Stimulated activated memory B cell treated with anti-CD40 and anti-IgM and Interleukin-4, amounts not matched to agents 10 μg/mL and 1 μg/mL and 100 μg/mL, for 72 hours (primary cell): ENCODE data around the gene KCNF1.

Source experiments
- ATAC-seq: fragments of 150-1000 bp; cut with Tn5 transposase; 2 replicates; pipeline ENCODE4 v1.10.0; 2021
- H3K27ac Mint-ChIP-seq: one replicate; pipeline ENCODE4 v1.8.0; 2022; ENCODE audit warnings: mild to moderate bottlenecking, mixed read lengths
- H3K27me3 Mint-ChIP-seq: one replicate; pipeline ENCODE4 v1.8.0; 2022; ENCODE audit warnings: mixed read lengths
- H3K36me3 Mint-ChIP-seq: one replicate; pipeline ENCODE4 v1.8.0; 2022; ENCODE audit warnings: mixed read lengths
- H3K4me1 Mint-ChIP-seq: one replicate; pipeline ENCODE4 v1.8.0; 2022; ENCODE audit warnings: mixed read lengths
- H3K4me3 Mint-ChIP-seq: one replicate; pipeline ENCODE4 v1.8.0; 2022; ENCODE audit warnings: mild to moderate bottlenecking, moderate library complexity, mixed read lengths
- H3K9me3 Mint-ChIP-seq: one replicate; pipeline ENCODE4 v1.8.0; 2022; ENCODE audit warnings: mixed read lengths

KCNF1 gene, protein sequence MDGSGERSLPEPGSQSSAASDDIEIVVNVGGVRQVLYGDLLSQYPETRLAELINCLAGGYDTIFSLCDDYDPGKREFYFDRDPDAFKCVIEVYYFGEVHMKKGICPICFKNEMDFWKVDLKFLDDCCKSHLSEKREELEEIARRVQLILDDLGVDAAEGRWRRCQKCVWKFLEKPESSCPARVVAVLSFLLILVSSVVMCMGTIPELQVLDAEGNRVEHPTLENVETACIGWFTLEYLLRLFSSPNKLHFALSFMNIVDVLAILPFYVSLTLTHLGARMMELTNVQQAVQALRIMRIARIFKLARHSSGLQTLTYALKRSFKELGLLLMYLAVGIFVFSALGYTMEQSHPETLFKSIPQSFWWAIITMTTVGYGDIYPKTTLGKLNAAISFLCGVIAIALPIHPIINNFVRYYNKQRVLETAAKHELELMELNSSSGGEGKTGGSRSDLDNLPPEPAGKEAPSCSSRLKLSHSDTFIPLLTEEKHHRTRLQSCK

DNA sequence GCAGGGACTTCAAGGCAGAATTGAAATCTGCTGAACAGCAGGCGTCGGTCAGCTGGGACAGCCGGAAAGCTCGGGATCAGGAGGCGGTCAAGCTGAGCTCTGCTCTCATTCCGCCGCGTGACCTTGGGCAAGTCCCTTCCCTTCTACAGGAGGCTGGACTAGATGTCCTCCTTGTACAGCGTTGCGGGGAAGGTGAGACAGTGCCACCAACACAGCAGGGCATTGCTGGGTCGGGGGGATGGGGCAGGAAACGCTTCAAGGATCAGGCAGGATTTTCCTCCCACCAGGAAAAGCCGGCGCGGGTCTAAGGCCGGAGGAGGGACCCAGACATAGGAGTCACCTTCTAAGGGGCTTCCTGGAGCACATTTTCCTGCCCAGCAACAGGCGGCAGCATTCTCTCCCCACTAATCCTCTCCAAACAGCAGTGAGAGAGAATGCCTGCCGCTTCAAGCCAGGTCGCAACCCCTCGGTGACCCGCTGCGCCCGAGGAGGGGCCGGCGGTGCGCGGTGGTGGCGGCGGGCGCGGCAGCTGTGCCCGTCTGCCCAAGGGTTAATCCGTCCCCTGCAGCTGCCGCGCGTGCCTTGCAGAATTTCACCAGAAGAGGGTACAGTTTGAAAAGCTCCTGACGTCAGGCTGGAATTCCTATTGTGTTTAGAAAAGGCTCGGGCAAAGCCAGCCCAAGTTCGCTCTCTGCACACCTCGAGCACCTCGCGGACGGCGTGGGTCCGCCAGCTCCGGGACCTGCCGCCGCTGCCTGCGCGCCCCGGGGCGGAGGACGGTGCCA lies at the start of gene KCNF1:
TSS of gene KCNF1 (plus strand) at position 644 of the 785 bp plus-strand sequence. CDS start 493 bp downstream, outside the sequence.
- Mint-ChIP-seq H3K27ac (no peak within 1 kb of the TSS), H3K27me3 (peaks cover 63% of the 10 kb centered on the region), H3K4me3 (no peak within 1 kb of the TSS), H3K9me3 (no peaks in the 10 kb centered on the region), H3K4me1 (no peaks in the 10 kb centered on the region), H3K36me3 (no peaks in the 10 kb centered on the region)
- ATAC-seq: no peak

DNA sequence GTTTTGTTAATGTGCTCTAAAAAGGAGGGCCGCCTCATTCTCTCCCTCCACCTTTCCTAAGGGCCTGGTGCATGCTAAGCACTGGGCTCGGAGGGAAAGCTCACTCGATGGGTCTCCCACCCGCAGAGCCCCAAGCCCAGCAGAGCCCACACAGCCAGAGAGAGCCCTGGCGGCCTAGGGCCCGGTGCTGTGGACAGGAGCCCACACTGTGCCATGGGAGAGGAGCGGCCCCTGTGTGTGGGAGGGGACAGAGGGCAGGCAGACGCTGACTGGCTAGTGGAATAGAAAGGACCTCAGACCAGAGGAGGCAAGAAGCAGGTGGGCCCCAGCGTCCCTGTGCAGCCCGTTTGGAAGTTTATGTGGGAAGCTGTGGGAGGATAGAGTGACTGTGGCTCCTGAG lies 49.4 kb upstream of the KCNF1 start:
- no peak overlapping the region for H3K27ac Mint-ChIP-seq
- no peaks in the 10 kb centered on the region for H3K9me3 Mint-ChIP-seq
- H3K36me3 Mint-ChIP-seq: no peaks in the 10 kb centered on the region
- H3K4me3 Mint-ChIP-seq: no peak overlapping the region
- H3K4me1 Mint-ChIP-seq: peaks cover 37% of the 10 kb centered on the region
- ATAC-seq: no peak
- peaks cover 39% of the 10 kb centered on the region for H3K27me3 Mint-ChIP-seq

DNA sequence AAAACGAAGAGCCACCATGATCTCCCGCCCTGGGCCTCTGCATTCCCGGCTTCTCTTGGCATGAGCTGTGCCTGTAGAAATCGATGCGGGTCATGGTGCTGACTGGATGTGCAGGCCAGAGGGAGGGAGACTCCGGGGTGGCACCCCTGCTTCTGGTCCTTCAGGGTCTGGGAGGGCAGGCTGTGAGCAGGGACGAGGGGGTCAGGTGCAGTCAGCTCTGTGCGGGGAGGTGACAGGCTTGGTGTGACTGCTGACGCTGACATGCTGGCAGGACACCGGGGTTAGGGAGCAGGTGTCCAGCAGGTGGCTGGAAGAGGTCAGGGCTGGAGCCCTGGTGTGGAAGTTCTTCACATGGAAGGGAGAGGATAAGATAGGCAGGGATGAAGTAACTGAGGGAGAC lies 48.7 kb upstream of the KCNF1 start:
- no peak for ATAC-seq
- peaks cover 41% of the 10 kb centered on the region for H3K4me1 Mint-ChIP-seq
- H3K4me3 Mint-ChIP-seq: no peak overlapping the region
- H3K27me3 Mint-ChIP-seq: peaks cover 34% of the 10 kb centered on the region
- H3K36me3 Mint-ChIP-seq: no peaks in the 10 kb centered on the region
- no peaks in the 10 kb centered on the region for H3K9me3 Mint-ChIP-seq
- H3K27ac Mint-ChIP-seq: peak overlapping the region; percentile 22

GRCh38 chr2:10863837-10864236 lies 47.9 kb upstream of the KCNF1 start:
- H3K27ac Mint-ChIP-seq: peak overlapping the region; percentile 21
- peaks cover 43% of the 10 kb centered on the region for H3K4me1 Mint-ChIP-seq
- no peaks in the 10 kb centered on the region for H3K9me3 Mint-ChIP-seq
- H3K4me3 Mint-ChIP-seq: peak overlapping the region; percentile 61
- H3K36me3 Mint-ChIP-seq: no peaks in the 10 kb centered on the region
- peak; percentile 85 for ATAC-seq
- peaks cover 34% of the 10 kb centered on the region for H3K27me3 Mint-ChIP-seq

DNA sequence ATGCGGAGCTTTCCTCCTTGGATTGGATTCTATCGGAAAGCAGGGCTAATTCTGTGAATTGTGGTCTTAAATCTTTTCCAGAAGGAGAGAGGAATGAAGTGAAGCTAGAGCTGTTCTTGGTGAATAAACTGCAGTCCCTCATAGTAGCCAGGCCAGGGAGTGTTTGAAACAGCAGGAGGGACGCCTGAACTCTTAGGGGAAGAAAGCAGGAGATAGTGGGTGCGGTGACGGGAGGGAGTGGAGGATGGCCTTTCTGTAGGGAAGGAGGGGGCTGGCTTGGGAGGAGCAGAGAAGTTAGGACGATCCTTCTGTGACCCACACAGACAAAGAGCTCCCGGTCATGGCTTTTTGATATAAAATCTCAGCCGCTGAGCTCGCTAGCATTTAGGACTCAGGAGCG lies 47.5 kb upstream of the KCNF1 start:
- Mint-ChIP-seq H3K4me3 (peak overlapping the region; percentile 61), H3K36me3 (no peaks in the 10 kb centered on the region), H3K9me3 (no peaks in the 10 kb centered on the region), H3K27ac (peak overlapping the region; percentile 21), H3K27me3 (peaks cover 34% of the 10 kb centered on the region), H3K4me1 (peaks cover 43% of the 10 kb centered on the region)
- ATAC-seq: no peak

GRCh38 chr2:10864861-10865636 lies 46.7 kb upstream of the KCNF1 start:
- no peaks in the 10 kb centered on the region for H3K9me3 Mint-ChIP-seq
- H3K27ac Mint-ChIP-seq: peak overlapping the region; percentile 49
- H3K4me1 Mint-ChIP-seq: peaks cover 43% of the 10 kb centered on the region

GRCh38 chr2:10865841-10866240 lies 45.9 kb upstream of the KCNF1 start:
- ATAC-seq: no peak
- H3K4me1 Mint-ChIP-seq: peaks cover 43% of the 10 kb centered on the region
- peaks cover 26% of the 10 kb centered on the region for H3K27me3 Mint-ChIP-seq
- no peaks in the 10 kb centered on the region for H3K9me3 Mint-ChIP-seq
- no peak overlapping the region for H3K27ac Mint-ChIP-seq
- no peak overlapping the region for H3K4me3 Mint-ChIP-seq
- no peaks in the 10 kb centered on the region for H3K36me3 Mint-ChIP-seq

More at GRCh38 chr2:10864861-10865636, 46.7 kb upstream of the KCNF1 start:
- Mint-ChIP-seq H3K36me3 (no peaks in the 10 kb centered on the region), H3K4me3 (no peak overlapping the region), H3K27me3 (peaks cover 34% of the 10 kb centered on the region)
- ATAC-seq: peak; percentile 88

DNA sequence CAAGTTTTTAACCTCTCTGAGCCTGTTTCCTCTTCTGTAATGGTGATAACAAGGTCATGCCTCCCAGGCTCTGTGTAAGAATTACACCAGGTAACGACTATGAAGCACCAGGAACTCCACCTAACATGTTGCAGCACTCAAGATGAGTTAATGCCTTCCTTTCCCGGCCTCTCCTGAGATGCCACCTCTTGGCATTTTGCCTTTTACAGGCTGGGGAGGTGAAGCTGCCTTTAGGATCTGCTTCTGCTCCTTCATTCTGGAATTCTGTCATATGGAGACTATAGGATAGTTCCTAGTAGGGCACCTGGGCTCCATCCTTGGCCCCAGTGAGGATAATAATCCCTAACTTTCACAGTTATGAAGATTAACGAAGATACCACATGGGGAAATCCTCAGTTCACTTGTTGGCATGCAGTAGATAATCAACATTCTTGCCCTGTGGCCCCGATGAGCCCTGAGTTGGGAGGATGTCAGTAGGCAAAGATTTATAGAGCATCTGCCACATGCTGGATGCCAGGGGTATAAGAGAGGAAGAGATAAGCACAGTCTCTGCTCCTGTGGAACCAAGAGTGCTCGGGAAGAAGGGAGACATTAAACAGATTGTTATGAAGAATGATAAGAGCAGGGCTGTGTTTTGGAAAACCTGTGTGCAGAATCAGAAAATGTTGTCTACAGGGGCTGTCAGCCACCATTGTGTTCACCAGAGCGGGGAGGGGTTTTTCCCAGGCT lies 43.9 kb upstream of the KCNF1 start:
- Mint-ChIP-seq H3K9me3 (peaks cover 4% of the 10 kb centered on the region), H3K4me3 (no peak overlapping the region), H3K36me3 (no peaks in the 10 kb centered on the region), H3K4me1 (peaks cover 38% of the 10 kb centered on the region), H3K27ac (no peak overlapping the region), H3K27me3 (peaks cover 7% of the 10 kb centered on the region)
- ATAC-seq: no peak

- H3K27me3 Mint-ChIP-seq: no peaks in the 10 kb centered on the region
- no peak for ATAC-seq
- H3K9me3 Mint-ChIP-seq: peaks cover 4% of the 10 kb centered on the region
- peaks cover 30% of the 10 kb centered on the region for H3K4me1 Mint-ChIP-seq
- no peaks in the 10 kb centered on the region for H3K36me3 Mint-ChIP-seq
- no peak overlapping the region for H3K4me3 Mint-ChIP-seq
- no peak overlapping the region for H3K27ac Mint-ChIP-seq
These were observed 43.0 kb upstream of the KCNF1 start for GRCh38 chr2:10868465-10869314.

DNA sequence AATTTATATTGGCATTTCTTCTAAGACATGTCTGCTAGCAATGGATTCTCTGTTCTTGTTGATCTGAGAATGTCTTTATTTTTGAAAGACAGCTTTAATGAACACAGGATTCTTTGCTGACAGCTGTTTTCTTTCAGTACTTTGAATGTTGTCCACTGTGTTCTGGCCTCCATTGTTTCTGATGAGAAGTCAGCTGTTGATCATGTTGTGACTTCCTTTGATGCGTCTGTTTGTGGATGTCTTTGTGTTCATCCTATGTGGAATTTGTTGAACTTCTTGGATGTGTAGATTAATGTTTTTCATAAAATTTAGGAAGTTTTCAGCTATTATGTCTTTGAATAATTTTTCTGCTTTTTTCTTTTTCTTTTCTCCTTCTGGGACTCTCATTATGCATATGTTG lies 39.8 kb upstream of the KCNF1 start:
- ATAC-seq: no peak
- Mint-ChIP-seq H3K9me3 (peaks cover 4% of the 10 kb centered on the region), H3K4me1 (peaks cover 6% of the 10 kb centered on the region), H3K36me3 (no peaks in the 10 kb centered on the region), H3K27me3 (no peaks in the 10 kb centered on the region), H3K4me3 (no peak overlapping the region), H3K27ac (no peak overlapping the region)

GRCh38 chr2:10873171-10873570 lies 38.6 kb upstream of the KCNF1 start:
- Mint-ChIP-seq H3K36me3 (no peaks in the 10 kb centered on the region), H3K4me3 (no peak overlapping the region), H3K9me3 (peaks cover 4% of the 10 kb centered on the region), H3K27ac (no peak overlapping the region), H3K27me3 (peaks cover 9% of the 10 kb centered on the region), H3K4me1 (peaks cover 1% of the 10 kb centered on the region)
- peak; percentile 34 for ATAC-seq

- H3K4me1 Mint-ChIP-seq: no peaks in the 10 kb centered on the region
- H3K9me3 Mint-ChIP-seq: peaks cover 4% of the 10 kb centered on the region
- no peak overlapping the region for H3K27ac Mint-ChIP-seq
- H3K4me3 Mint-ChIP-seq: no peak overlapping the region
- ATAC-seq: peak; percentile 9
- no peaks in the 10 kb centered on the region for H3K36me3 Mint-ChIP-seq
- H3K27me3 Mint-ChIP-seq: peaks cover 16% of the 10 kb centered on the region
These were observed 37.8 kb upstream of the KCNF1 start for GRCh38 chr2:10873790-10874437.

DNA sequence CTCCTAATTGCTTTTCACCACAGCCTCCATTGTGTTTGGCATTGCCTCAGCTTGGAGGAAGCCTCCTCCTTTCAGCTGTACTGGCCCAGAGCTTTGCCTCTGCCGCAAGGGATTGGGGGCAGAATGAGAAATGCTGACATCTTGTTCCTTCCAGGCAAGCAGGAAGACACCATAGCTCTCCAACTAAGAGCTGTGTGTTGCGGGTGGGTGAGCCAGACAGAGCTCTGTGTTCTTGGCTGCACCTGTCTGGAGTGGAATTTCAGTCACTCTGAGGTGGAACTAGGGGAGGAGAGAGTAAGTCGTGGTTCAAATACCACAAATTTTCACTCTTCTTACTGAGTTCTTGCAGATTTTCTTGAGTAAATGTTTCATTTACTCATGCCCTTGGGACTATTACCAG lies 36.6 kb upstream of the KCNF1 start:
- Mint-ChIP-seq H3K27ac (no peak overlapping the region), H3K36me3 (no peaks in the 10 kb centered on the region), H3K4me3 (no peak overlapping the region), H3K27me3 (peaks cover 19% of the 10 kb centered on the region), H3K9me3 (peaks cover 4% of the 10 kb centered on the region), H3K4me1 (no peaks in the 10 kb centered on the region)
- no peak for ATAC-seq
